CD14-positive monocyte (primary cell): ENCODE results near the gene MACROD2. TPM values are rescaled to one million over a fixed set of nuclear protein-coding genes. Genes with fewer than 3 reads are reported as not detected.

Experiments
- DNase-seq, 3 donors: peaks; one replicate each; pipeline ENCODE4 v3.0.0-alpha.2; 2011 to 2022
- H2AFZ ChIP-seq: 2 replicates; pipeline ENCODE4 v1.6.0; 2012; ENCODE audit warnings: mild to moderate bottlenecking, low read depth, low read length, inconsistent platforms; ENCODE audit not compliant: insufficient read depth, poor library complexity, severe bottlenecking
- H3K27ac ChIP-seq, 2 donors: 1 replicate in 1 of 2; 2 replicates in 1 of 2; pipeline ENCODE4 v1.5.1; 2012 to 2013; ENCODE audit warnings: low read length in 2 of 2, control low read depth in 1 of 2, inconsistent platforms in 1 of 2, low read depth in 1 of 2, mild to moderate bottlenecking in 1 of 2
- H3K27me3 ChIP-seq, 2 donors: one replicate each; pipeline versions ENCODE4 v1.6.0 to v1.6.1; 2011 to 2013; ENCODE audit warnings: low read length in 2 of 2; ENCODE audit not compliant: control insufficient read depth in 2 of 2, insufficient read depth in 2 of 2
- H3K36me3 ChIP-seq, 2 donors: replicated peaks in 1 of 2; 1 replicate in 1 of 2; 2 replicates in 1 of 2; pipeline versions ENCODE4 v1.5.1 to v1.6.1; 2012 to 2013; ENCODE audit warnings: low read length in 2 of 2, control low read depth in 1 of 2, inconsistent platforms in 1 of 2, mild to moderate bottlenecking in 1 of 2; ENCODE audit not compliant: insufficient read depth in 2 of 2, control insufficient read depth in 1 of 2
- H3K4me1 ChIP-seq, 2 donors: 1 replicate in 1 of 2; 2 replicates in 1 of 2; pipeline versions ENCODE4 v1.5.1 to v1.6.1; 2012 to 2013; ENCODE audit warnings: low read length in 2 of 2, control low read depth in 1 of 2, inconsistent platforms in 1 of 2, mild to moderate bottlenecking in 1 of 2, moderate library complexity in 1 of 2; ENCODE audit not compliant: insufficient read depth in 2 of 2, control insufficient read depth in 1 of 2
- H3K4me2 ChIP-seq: replicated peaks from 2 replicates; pipeline ENCODE3; 2012; ENCODE audit warnings: low read length, moderate library complexity, mild to moderate bottlenecking; ENCODE audit not compliant: poor library complexity, severe bottlenecking; ENCODE audit errors: extremely low read depth
- H3K4me3 ChIP-seq, 3 experiments: fragments of 200-600 bp in 1 of 3; sonication (generic) in 1 of 3; replicated peaks in 1 of 3; 1 replicate in 2 of 3; 2 replicates in 1 of 3; pipeline ENCODE4 v1.5.1; 2011 to 2013; ENCODE audit warnings: low read length in 3 of 3, mild to moderate bottlenecking in 3 of 3, control low read depth in 2 of 3, low read depth in 2 of 3, inconsistent platforms in 1 of 3, moderate library complexity in 1 of 3
- H3K79me2 ChIP-seq: 2 replicates; pipeline ENCODE4 v1.6.0; 2012; ENCODE audit warnings: mild to moderate bottlenecking, control low read depth, inconsistent platforms, low read length, moderate library complexity; ENCODE audit not compliant: insufficient read depth
- H3K9ac ChIP-seq: 2 replicates; pipeline ENCODE4 v1.6.0; 2017; ENCODE audit warnings: low read length, mild to moderate bottlenecking; ENCODE audit not compliant: insufficient read depth, poor library complexity, severe bottlenecking
- H3K9me3 ChIP-seq, 2 donors: replicated peaks in 1 of 2; 1 replicate in 1 of 2; 2 replicates in 1 of 2; pipeline versions ENCODE4 v1.5.1 to v1.6.1; 2012 to 2013; ENCODE audit warnings: low read length in 2 of 2, control low read depth in 1 of 2; ENCODE audit not compliant: control insufficient read depth in 1 of 2, insufficient read depth in 1 of 2
- H4K20me1 ChIP-seq: 2 replicates; pipeline ENCODE4 v1.6.0; 2012; ENCODE audit warnings: mild to moderate bottlenecking, low read length, control low read depth, moderate library complexity; ENCODE audit not compliant: insufficient read depth
- H3K27ac Mint-ChIP-seq, 7 donors: one replicate each; pipeline ENCODE4 v1.8.0; 2020; ENCODE audit warnings: mild to moderate bottlenecking in 7 of 7, mixed read lengths in 7 of 7, moderate library complexity in 6 of 7, inconsistent platforms in 2 of 7
- H3K27me3 Mint-ChIP-seq, 3 donors: one replicate each; pipeline ENCODE4 v1.8.0; 2021 to 2022; ENCODE audit warnings: low read depth in 3 of 3, mild to moderate bottlenecking in 3 of 3, mixed read lengths in 3 of 3, moderate library complexity in 3 of 3, inconsistent platforms in 1 of 3
- H3K36me3 Mint-ChIP-seq, 2 donors: one replicate each; pipeline ENCODE4 v1.8.0; 2020; ENCODE audit warnings: mixed read lengths in 2 of 2, inconsistent platforms in 1 of 2, mild to moderate bottlenecking in 1 of 2
- H3K4me1 Mint-ChIP-seq: one replicate; pipeline ENCODE4 v1.8.0; 2020; ENCODE audit warnings: mild to moderate bottlenecking, mixed read lengths
- H3K4me3 Mint-ChIP-seq, 2 donors: one replicate each; pipeline ENCODE4 v1.8.0; 2020; ENCODE audit warnings: mild to moderate bottlenecking in 2 of 2, mixed read lengths in 2 of 2, moderate library complexity in 1 of 2
- H3K9me3 Mint-ChIP-seq, 7 donors: one replicate each; pipeline ENCODE4 v1.8.0; 2020 to 2022; ENCODE audit warnings: mixed read lengths in 7 of 7, mild to moderate bottlenecking in 6 of 7, moderate library complexity in 6 of 7, inconsistent platforms in 2 of 7
- WGBS: methylation state at CpG from one replicate; pipeline ENCODE4 v1.1.5; 2013; ENCODE audit warnings: missing lambda C conversion rate; ENCODE audit not compliant: insufficient coverage; 5-methylcytosine and 5-hydroxymethylcytosine counted together
- intact Hi-C, 2 donors: fragments of 100-400 bp; cut with micrococcal nuclease; formaldehyde crosslinking; loops; one replicate each; pipeline versions ENCODE4 v1.15.0 to v1.15.1; 2023
- polyA plus RNA-seq, 3 donors: library from polyadenylated mRNA; depleted of rRNA in 1 of 3; unstranded in 2 of 3; stranded (reverse) in 1 of 3; fragments of 300-500 nt in 2 of 3; fragments of >200 nt in 1 of 3; fragmentation: Illumina TruSeq in 2 of 3; gene quantifications; 1 replicate in 2 of 3; 2 replicates in 1 of 3; pipeline ENCODE4 v1.2.3, GENCODE V29; 2012 to 2021
- TF ChIP-seq, protein P1 (sequence below): fragments of 200-600 bp; IDR thresholded peaks from one replicate; pipeline ENCODE4 v1.8.0; 2022; ENCODE audit warnings: antibody characterized with exemption, mild to moderate bottlenecking

The MACROD2 gene
- polyA plus RNA-seq, 3 donors = 0.23 TPM; not detected in 2

DNA sequence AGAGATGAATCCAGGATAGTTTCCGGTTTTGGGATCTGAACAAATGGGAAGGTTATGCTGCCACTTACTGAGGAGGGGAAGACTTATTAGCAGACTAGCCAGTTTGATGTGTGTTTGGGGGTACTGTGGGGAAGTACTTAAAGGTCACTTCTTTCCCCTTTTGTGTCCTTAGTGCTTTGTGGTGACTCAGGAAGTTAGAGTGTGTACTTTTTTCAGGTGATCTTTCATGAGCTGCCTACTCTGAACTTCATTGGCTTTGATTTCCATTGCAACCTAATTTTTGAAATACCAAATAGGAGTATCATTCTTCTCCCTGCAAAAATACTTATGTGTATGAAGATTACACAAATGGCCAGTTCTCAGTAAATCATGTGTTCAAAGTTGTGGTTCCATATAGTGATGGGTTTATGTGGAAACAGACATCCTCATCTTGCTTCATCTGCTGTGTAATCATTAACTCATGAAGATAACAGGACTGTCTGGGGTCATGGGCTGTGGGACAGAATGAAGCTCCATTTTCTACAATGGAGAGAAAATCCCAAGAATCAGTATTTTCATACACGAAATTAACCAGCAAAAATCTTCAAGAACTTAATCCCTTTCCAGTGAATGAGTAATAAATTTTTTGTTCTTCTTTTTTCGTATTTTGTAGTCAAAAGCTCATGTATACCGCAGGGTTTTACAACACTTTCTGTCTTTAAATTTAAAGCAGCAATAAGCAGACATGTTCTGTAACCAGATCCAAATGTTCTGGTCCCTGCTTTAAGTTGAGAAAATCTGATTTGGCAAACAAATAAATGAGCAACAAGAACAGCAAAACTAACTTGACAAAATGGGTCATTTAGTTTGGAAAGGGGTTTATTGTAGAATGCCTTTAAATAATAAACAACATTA, 614.3 kb downstream of the MACROD2 start:
- H3K27me3 Mint-ChIP-seq = no peaks in the 10 kb centered on the region
- no peak overlapping the region for H3K4me3 Mint-ChIP-seq

DNA sequence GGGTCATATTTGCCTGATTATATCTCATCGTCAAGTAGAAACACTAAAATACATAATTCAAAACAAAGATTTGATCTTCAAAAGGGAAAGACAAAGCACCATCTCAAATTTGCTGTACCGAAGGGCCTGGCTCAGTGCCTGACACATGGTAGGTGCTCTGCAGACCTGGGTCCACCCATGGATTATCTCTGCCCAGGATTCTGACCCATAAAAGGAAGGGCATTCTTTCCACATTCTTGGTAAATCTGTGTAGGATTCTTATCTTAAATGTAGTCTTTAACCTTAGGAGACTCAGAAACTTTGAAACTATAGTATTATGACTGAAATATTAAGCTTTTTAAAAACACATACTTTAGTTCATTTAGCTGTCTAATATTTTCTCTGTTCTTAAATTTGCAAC, 616.2 kb downstream of the MACROD2 start:
- Histone ChIP-seq H4K20me1 (no peaks in the 10 kb centered on the region), H3K9ac (no peak overlapping the region), H3K36me3 (no peaks in the 10 kb centered on the region), H3K27me3 (no peaks in the 10 kb centered on the region), H3K27ac (no peak overlapping the region), H3K79me2 (no peaks in the 10 kb centered on the region), H3K4me3 (no peak overlapping the region), H2AFZ (no peak overlapping the region), H3K4me1 (no peaks in the 10 kb centered on the region), H3K4me2 (no peak overlapping the region), H3K9me3 (peaks cover 3 to 26% of the 10 kb centered on the region in 2 donors)
- no peaks in the 10 kb centered on the region for H3K4me1 Mint-ChIP-seq
- intact Hi-C loops = no loop called here
- H3K4me3 Mint-ChIP-seq = no peak overlapping the region
- no peaks in the 10 kb centered on the region for H3K36me3 Mint-ChIP-seq
- no peaks in the 10 kb centered on the region for H3K27me3 Mint-ChIP-seq
- TF ChIP-seq, protein P1, sequence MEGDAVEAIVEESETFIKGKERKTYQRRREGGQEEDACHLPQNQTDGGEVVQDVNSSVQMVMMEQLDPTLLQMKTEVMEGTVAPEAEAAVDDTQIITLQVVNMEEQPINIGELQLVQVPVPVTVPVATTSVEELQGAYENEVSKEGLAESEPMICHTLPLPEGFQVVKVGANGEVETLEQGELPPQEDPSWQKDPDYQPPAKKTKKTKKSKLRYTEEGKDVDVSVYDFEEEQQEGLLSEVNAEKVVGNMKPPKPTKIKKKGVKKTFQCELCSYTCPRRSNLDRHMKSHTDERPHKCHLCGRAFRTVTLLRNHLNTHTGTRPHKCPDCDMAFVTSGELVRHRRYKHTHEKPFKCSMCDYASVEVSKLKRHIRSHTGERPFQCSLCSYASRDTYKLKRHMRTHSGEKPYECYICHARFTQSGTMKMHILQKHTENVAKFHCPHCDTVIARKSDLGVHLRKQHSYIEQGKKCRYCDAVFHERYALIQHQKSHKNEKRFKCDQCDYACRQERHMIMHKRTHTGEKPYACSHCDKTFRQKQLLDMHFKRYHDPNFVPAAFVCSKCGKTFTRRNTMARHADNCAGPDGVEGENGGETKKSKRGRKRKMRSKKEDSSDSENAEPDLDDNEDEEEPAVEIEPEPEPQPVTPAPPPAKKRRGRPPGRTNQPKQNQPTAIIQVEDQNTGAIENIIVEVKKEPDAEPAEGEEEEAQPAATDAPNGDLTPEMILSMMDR = no peak
- no peak for DNase-seq
- WGBS = 100% methylated on average over 2 of the region's 2 CpGs
- no peak overlapping the region for H3K27ac Mint-ChIP-seq
- peaks cover 2 to 14% (median 3%) of the 10 kb centered on the region in 7 donors for H3K9me3 Mint-ChIP-seq

More for the DNA sequence above, 614.3 kb downstream of the MACROD2 start:
- H2AFZ ChIP-seq = no peak overlapping the region
- Mint-ChIP-seq H3K9me3 (peaks cover 0 to 6% (median 2%) of the 10 kb centered on the region in 7 donors), H3K4me1 (no peaks in the 10 kb centered on the region), H3K36me3 (no peaks in the 10 kb centered on the region), H3K27ac (no peak overlapping the region)
- H3K27ac ChIP-seq = no peak overlapping the region
- no peak overlapping the region for H3K4me3 ChIP-seq
- intact Hi-C loops = no loop called here
- H3K9ac ChIP-seq = no peak overlapping the region
- H4K20me1 ChIP-seq = no peaks in the 10 kb centered on the region
- H3K4me1 ChIP-seq = no peaks in the 10 kb centered on the region
- TF ChIP-seq, protein P1 = no peak
- peaks cover 3 to 16% of the 10 kb centered on the region in 2 donors for H3K9me3 ChIP-seq
- 100% methylated on average over 1 of the region's 4 CpGs for WGBS
- no peaks in the 10 kb centered on the region for H3K27me3 ChIP-seq
- H3K4me2 ChIP-seq = no peak overlapping the region
- no peak for DNase-seq
- no peaks in the 10 kb centered on the region for H3K79me2 ChIP-seq
- H3K36me3 ChIP-seq = no peaks in the 10 kb centered on the region
